Left renal cortex interstitium (tissue), 4 donors: ENCODE measurements around the gene CNOT3. TPM values are rescaled to one million over a fixed set of nuclear protein-coding genes. Genes with fewer than 3 reads are reported as not detected.
"Not testable (repeated sequence)": the region's sequence is repeated elsewhere in the genome, so short reads cannot be mapped to it uniquely, and the experiment has no call there.

Experiments used
- DNase-seq, 4 donors: peaks; one replicate each; pipeline ENCODE4 v3.0.0-alpha.2; 2013; ENCODE audit warnings: low read depth in 4 of 4, low spot score in 2 of 4, missing footprints in 1 of 4
- polyA plus RNA-seq, 4 donors: library from polyadenylated mRNA; unstranded; fragments of 120-200 nt; gene quantifications; one replicate each; pipeline ENCODE4 v1.2.1, GENCODE V29; 2013; ENCODE audit not compliant: insufficient read length in 4 of 4

CNOT3 gene
- polyA plus RNA-seq, 4 donors: 66.6 to 74.0 (median 69.4) TPM

- DNase-seq: no peak
Observed at GRCh38 chr19:54165222-54165621, 27.7 kb downstream of the CNOT3 start.

- peak in 3 of 4 donors; percentile 71 to 86 (median 73) for DNase-seq
Observed at GRCh38 chr19:54168174-54168917, 30.8 kb downstream of the CNOT3 start.

DNA sequence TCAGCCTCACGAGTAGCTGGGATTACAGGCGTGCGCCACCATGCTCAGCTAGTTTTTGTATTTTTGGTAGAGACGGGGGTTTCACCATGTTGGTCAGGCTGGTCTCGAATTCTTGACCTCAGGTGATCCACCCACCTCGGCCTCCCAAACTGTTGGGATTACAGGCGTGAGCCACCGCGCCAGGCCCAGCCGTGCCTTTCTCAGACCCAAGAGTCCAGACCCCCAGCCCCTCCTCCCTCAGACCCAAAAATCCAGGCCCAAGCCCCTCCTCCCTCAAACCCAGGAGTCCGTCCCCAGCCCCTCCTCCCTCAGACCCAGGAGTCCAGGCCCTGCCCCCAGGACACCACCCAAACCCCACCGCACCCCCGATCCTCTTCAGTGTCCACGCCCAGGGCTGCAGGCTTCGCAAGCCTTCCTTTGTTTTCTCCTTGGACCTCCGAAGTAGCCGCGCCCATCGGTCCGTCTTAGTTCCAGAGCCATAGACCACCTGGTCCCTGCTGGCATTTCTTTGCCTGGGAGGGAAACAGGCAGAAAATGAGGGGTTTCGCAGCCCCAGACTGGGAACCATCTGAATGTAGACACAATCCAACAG, 31.7 kb downstream of the CNOT3 start:
- no peak for DNase-seq

GRCh38 chr19:54171736-54172431, 34.3 kb downstream of the CNOT3 start:
- not testable (repeated sequence) for DNase-seq

GRCh38 chr19:54172471-54173358, 35.2 kb downstream of the CNOT3 start, which contains the start of gene TMC4:
TMC4 (minus strand) TSS chr19:54173160; CDS start chr19:54173117, 43 bp downstream.
- DNase-seq: no peak

GRCh38 chr19:54173359-54173699, 35.8 kb downstream of the CNOT3 start:
- DNase-seq: no peak

DNA sequence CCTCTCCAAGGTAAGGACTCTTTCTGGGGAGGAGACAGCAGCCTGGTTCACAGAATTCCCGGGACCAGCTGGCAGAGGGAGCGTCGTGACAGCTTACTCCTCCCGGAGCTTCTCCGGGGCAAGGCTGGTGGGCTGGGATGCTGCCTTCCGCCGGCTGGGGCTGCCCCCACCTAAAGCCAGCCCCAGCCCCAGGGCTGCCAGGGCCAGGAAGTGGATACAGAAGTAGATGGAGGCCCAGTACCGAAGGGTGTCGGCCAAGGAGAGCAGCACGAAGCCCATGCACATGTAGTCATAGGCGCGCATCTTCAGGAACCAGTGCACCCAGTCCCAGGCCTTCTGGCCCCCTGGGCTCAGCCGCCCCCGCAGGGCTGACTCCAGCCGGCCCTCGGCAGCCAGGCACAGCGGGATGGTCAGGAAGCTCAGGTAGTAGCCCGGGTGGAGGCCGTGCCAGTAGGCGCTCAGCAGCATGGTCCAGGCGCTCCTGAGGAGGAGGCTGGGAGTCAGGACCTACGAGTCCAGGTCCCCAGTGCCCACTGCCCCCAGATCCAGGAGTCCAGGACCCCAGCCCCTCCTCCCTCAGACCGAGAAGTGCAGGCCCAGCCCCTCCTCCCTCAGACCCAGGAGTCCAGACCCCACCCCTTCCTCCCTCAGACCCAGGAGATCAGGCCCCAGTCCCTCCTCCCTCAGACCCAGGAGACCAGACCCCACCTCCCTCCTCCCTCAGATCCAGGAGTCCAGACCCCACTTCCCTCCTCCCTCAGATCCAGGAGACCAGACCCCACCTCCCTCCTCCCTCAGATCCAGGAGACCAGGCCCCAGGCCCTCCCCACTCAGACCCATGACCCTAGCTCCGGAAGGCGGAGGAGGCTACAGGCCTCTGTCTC, 36.6 kb downstream of the CNOT3 start:
- DNase-seq: no peak

GRCh38 chr19:54178581-54179261, 41.2 kb downstream of the CNOT3 start:
- DNase-seq: no peak

DNA sequence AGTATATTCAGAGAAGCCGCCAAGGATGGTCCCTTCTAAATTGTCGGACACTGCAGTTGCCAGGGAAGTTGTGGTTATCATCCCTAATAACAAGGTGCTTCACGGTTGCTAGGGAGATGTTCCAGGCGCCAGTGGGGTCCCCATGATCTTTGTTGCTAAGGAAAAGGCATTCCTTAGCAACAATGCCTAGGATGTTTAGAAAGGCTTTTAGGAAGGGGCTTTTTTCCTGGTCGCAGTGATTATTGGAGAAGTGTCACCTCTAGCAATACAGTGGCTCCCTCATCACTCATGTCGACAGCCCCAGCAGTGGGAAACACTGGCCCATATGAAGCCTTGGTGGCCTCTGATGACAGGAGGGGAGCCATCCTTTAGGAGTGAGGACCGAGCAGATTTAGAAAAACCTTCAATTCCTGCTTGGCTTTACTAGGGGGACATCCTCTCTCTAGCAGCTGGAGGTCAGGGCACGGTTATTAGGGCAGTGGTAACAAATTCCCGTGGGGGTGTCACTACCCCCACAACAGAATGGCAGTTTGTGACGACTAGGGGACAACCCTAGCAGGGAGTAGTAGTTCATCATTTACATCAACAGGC, 41.8 kb downstream of the CNOT3 start:
- DNase-seq: no peak

- peak in 2 of 4 donors; percentile 53 to 68 for DNase-seq
Observed at GRCh38 chr19:54179921-54180461, 42.4 kb downstream of the CNOT3 start.

DNA sequence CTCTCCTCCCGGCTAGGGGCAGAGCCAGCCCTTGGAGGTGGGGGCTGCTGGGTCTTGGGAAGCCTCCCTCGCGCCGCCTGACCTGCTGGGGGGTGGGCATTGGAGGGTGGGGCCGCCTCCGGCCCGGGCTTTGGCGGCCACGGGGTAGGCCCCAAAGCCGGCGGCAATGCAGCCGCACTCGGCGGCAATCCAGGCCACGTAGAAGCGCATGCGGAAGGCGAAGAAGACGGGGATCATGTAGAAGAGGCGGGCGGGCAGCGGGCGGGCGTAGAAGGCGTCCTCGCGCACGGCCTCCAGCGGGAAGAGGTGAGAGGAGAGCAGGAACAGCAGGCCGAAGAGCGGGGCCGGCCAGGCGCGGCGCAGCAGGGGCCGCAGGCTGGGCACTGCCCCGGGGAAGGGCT, 43.1 kb downstream of the CNOT3 start:
- no peak for DNase-seq

DNA sequence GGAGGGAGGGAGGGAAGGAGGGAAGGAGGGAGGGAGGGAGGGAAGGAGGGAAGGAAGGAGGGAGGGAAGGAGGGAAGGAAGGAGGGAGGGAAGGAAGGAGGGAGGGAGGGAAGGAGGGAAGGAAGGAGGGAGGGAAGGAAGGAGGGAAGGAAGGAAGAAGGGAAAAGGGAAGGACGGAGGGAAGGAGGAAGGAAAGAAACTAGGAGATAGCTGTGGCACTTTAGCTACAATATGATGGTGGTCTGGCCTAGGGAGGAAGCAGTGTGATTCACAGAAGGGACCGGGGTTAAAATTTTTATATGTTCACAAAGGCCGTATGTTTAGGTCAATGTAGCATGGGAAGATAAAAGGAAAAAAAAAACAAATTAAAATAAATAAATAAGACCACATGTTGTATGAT, 44.3 kb downstream of the CNOT3 start:
- not testable (repeated sequence) for DNase-seq

DNA sequence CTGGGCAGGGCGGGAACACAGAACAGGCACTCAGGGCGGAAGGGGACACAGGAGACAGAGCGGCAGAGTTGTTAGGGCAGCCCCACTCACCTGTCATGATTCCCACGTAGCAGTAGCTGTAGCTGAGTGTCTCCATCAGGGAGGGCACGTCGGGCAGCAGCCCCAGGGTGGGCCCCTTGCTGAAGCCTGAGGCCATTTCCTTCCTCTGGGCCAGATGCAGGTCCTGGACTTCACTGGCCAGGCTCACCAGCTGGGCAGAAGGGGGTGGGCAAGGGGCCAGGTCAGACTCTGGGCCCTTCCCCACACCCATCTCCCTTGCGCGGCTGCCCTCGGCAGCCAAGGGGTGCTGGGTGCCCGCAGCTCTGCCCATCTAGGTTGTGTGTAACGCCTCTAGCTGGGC, 45.9 kb downstream of the CNOT3 start:
- DNase-seq: no peak

DNA sequence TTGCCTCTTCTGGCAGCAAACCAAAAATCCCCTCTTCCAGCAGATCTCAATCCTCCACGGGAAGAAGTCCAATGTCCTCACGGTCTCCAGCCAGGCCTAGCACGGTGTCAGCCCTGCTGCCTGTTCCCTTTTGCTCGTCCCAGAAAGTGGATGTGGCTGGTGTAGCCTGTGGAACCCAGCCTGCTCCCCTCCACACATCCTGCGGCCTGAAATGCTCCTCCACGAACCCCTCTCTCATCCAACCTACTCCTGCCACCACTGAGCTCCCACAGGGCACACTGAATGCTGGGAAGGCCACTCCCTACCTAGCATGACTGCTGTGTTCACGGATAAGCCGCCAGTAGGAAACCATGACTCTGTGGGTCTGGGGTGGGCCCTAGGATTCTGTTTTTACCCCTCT, 48.8 kb downstream of the CNOT3 start:
- DNase-seq: no peak

GRCh38 chr19:54186934-54187381, 49.4 kb downstream of the CNOT3 start:
- no peak for DNase-seq

GRCh38 chr19:54188215-54188871, 50.8 kb downstream of the CNOT3 start:
- no peak for DNase-seq

DNA sequence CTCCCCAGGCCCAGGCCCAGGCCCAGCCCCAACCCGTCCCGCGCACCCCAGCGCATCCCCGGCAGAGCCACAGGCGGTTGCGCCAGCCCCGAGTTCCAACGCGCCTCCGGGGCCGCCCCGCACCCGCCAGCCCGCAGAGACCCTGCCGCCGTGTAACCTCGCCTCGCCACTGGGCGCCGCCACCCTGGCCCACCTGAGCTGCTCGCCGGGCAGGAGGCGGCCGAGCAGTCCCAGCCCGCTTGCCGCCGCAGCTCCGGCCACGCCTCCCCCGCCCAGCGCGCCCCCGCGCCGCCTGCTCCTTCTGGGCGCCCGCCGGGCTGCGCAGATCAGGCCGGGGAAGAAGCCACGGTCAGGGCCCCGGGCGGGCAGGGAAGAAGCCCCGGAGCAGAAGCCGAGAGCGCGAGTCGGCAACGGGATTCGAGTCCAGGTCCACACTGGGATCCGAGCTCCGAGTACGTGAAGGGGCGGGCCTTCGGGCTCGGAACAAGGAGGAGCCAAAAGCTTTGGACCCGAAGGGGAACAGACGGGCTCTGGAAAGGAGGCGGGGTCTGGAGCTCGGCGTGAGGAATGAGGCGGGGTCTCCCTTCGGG, 51.7 kb downstream of the CNOT3 start, which contains the start of gene MBOAT7:
MBOAT7 (minus strand) TSS at position 436 of the 590 bp plus-strand sequence. CDS start 1,072 bp downstream, outside the sequence.
- DNase-seq: no peak
